NCI-H2196 (cell line): Measurements from ENCODE around the gene TNIP3.

Experiments
- DNase-seq: peaks from one replicate; lab custom pipeline; 2025; ENCODE audit not compliant: unreplicated experiment; lab: John Stamatoyannopoulos, UW

The TNIP3 gene

DNA sequence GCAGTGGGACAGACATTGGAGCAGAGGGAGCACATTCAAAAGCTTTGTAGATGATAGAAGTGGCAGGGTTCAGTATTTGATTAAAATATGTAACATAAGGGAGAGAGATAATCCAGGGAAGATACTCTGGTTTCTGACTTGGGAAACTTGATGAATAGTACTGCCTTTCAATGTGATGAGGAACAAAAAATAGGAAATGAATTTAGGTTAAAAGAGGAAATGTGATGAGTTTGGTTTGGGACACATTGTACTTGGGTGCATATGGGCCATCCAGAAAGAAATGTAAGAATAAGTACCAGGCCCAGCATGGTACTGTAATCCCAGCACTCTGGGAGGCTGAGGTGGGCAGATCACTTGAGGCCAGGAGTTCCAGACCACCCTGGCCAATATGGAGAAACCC lies 70.9 kb downstream of the TNIP3 start:
- DNase-seq = no peak

DNA sequence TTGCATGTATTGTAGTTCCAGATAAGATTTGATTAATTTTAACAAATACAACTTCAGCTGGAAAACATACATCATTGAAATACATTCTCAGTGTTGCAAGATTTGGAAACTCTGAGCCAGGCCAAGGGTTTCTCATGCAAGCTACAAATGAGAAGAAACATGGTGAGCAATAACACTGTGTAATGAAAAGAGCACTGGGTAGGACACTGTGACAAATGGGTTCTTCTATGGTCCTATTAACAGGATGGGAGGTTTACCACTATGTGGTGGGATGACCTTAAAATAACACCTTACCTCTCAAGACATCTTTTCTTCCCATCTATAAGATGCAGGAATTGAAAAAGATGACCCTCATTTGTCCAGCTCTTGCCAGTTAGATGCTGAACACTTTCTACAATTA lies 72.2 kb downstream of the TNIP3 start:
- DNase-seq = no peak

DNA sequence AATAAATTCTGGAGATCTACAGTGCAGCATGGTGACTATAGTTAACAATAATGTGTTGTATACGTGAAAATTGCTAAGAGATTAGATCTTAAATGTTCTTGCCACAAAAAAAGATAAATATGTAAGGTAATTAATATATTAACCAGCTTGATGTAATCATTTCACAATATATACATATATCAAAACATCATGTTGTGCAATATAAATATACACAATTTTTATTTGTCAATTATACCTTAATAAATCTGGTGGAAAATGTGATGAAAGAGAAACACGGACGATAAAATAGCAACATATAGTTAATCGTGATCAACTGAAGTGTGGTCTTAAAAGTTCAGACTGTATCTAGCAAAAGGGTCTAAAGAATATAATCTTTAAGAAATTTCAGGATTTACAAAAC lies 75.3 kb downstream of the TNIP3 start:
- DNase-seq = no peak
